Astrocyte of the spinal cord (primary cell): ENCODE measurements around the gene PFN3.

ENCODE experiments used
- DNase-seq: peaks from one replicate; pipeline ENCODE4 v3.0.0; 2011; ENCODE audit warnings: low read depth, low spot score
- H3K4me3 ChIP-seq: 2 replicates; pipeline ENCODE4 v1.5.1; 2011; ENCODE audit warnings: low read depth, mild to moderate bottlenecking, low read length, moderate library complexity
- in situ Hi-C: cut with HindIII; loops from 2 replicates; pipeline ENCODE4 v1.10.0; 2017; ENCODE audit warnings: low sequenced_read_pairs
- TF ChIP-seq, protein P1 (sequence below): IDR thresholded peaks from 2 replicates; pipeline ENCODE4 v1.5.1; 2012; ENCODE audit warnings: low read depth, mild to moderate bottlenecking, low read length, inconsistent platforms

PFN3 gene

GRCh38 chr5:177403792-177404640 lies 3.6 kb upstream of the PFN3 start:
- in situ Hi-C loops: no loop called here
- peak overlapping the region; percentile 53 for H3K4me3 ChIP-seq
- TF ChIP-seq, protein P1, sequence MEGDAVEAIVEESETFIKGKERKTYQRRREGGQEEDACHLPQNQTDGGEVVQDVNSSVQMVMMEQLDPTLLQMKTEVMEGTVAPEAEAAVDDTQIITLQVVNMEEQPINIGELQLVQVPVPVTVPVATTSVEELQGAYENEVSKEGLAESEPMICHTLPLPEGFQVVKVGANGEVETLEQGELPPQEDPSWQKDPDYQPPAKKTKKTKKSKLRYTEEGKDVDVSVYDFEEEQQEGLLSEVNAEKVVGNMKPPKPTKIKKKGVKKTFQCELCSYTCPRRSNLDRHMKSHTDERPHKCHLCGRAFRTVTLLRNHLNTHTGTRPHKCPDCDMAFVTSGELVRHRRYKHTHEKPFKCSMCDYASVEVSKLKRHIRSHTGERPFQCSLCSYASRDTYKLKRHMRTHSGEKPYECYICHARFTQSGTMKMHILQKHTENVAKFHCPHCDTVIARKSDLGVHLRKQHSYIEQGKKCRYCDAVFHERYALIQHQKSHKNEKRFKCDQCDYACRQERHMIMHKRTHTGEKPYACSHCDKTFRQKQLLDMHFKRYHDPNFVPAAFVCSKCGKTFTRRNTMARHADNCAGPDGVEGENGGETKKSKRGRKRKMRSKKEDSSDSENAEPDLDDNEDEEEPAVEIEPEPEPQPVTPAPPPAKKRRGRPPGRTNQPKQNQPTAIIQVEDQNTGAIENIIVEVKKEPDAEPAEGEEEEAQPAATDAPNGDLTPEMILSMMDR: peak; percentile 69
- peak; percentile 77 for DNase-seq

DNA sequence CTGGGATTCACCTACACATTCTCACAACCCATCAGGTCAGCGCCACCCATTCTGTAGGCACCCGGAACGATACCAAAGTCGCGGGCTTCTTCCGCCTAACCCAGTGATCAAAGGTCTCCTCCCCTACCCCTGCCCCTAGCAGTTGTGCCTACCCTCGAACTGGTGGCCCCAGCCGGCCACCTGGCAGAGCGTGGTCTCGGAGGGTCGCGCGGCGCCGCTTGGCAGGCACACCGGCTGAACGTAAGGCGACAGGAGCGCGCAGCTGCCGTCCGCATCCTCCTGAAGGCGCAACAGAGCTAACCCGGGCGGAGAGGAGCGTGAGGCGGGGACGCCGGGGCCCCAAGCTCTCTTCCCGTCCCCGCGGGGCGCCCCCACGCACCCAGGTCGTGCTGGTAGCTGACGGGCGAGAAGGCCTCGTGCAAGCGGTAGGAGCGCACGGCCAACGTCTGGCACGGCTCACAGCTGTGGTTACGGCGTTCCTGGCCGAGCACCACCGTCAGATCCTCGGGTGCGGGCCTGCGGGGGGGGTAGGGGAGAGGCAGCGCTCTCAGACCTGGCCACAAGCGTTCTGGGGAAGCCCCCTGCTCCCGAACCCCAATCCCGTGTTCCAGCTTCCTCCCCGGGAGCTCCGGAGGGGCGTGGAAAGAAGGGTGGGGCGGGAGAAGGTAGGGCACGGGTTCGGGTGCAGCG lies 2.8 kb upstream of the PFN3 start:
- H3K4me3 ChIP-seq: peak overlapping the region; percentile 53
- in situ Hi-C loops: no loop called here
- no peak for DNase-seq
- TF ChIP-seq, protein P1: no peak

DNA sequence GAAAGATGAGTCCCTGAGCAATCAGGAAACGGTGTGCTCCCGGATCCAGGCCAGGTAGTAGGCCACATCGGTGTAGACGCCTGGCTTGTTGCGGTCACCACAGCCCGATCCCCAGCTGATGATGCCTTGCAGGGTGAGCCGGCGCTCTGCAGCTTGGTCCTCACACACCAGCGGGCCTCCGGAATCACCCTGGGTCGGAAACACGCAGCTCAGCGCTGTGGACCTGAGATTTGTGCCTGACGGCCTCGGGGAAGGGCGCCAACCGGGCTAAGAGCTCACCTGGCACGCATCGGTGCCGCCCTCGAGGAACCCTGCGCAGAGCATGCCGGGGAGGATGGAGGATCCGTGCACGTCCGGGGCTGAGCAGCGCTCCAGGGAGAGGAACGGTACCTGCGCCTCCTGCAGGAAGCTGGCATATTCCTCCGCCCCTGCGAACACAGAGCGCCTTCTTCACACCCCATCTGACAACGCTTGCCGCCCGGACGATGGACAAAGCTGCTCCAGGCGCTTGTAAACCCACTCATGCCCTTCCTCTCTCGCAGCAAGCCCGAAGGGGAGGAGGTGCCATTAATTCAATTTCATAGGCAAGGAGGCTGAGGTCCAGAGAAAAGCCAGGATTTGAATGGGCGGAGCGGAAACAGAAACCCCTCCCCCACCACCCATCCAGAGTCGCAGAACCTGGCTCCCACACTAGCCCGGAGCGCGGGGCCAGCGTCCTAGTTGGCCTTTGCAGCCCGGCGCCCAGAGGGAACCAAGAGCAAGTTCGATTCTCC lies 2.0 kb upstream of the PFN3 start:
- peak overlapping the region; percentile 2 for H3K4me3 ChIP-seq
- TF ChIP-seq, protein P1: peak; percentile 61
- in situ Hi-C loops: no loop called here
- no peak for DNase-seq

DNA sequence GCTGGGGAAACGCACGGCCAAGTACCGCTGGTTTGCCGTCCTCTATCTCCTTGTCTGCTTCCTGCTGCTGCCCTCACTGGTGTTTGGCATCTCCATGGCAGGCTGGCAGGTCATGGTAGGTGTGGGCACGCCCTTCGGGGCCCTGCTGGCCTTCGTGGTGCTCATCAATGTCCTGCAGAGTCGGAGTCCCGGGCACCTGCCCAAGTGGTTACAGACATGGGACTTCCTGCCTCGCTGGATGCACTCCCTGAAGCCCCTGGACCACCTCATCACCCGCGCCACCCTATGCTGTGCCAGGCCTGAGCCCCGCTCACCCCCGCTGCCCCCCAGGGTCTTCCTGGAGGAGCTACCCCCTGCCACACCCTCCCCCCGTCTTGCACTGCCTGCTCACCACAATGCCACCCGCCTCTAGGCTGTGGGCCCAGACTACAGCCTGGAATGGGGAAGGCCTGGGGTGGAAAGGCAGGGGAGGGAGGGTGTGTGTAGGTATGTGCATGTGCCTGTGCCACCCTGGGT lies 2.5 kb downstream of the PFN3 start:
- in situ Hi-C loops: no loop called here
- TF ChIP-seq, protein P1: no peak
- no peak for DNase-seq
- no peak overlapping the region for H3K4me3 ChIP-seq

DNA sequence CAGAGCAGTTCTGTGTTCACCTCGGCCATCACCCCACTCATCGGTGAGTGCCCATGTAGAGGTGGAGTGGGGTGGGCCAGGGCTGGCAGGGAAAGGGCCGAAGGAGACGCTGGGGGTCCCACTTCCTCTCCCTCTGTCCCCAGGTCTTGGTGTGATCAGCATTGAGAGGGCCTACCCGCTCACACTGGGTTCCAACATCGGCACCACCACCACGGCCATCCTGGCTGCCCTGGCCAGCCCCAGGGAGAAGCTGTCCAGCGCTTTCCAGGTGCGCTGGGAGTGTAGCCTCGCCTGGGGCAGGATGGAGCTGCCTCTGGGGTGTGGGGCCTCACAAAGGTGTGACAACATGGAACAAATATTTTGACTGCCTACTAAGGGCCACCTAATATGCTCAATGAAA lies 3.7 kb downstream of the PFN3 start:
- TF ChIP-seq, protein P1: no peak
- in situ Hi-C loops: no loop called here
- DNase-seq: no peak
- no peak overlapping the region for H3K4me3 ChIP-seq

DNA sequence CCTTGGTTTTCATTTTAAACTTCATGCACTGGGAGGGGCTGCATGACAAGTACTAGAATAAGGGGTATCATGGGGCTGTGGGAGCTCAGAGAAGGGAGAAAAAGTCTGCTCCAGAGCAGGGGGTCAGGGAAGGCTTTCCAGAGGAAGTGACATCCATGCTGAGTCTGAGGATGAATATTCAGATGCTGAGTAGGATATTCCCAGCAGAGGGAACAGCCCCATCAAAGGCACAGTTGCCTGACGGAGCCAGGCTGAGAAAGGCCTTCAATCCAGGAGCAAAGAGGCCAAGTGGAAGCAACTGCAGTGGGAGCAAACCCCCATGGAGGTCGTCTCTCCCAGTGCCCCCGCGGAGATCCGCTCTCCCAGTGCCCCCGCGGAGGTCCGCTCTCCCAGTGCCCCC lies 4.4 kb downstream of the PFN3 start:
- DNase-seq: no peak
- in situ Hi-C loops: no loop called here
- no peak overlapping the region for H3K4me3 ChIP-seq
- TF ChIP-seq, protein P1: no peak
